T1000 (cell line): ENCODE measurements around the gene SEC31A.

Source experiments
- DNase-seq: peaks from one replicate; lab custom pipeline; 2025; ENCODE audit warnings: mixed read lengths; lab: John Stamatoyannopoulos, UW

SEC31A gene

DNA sequence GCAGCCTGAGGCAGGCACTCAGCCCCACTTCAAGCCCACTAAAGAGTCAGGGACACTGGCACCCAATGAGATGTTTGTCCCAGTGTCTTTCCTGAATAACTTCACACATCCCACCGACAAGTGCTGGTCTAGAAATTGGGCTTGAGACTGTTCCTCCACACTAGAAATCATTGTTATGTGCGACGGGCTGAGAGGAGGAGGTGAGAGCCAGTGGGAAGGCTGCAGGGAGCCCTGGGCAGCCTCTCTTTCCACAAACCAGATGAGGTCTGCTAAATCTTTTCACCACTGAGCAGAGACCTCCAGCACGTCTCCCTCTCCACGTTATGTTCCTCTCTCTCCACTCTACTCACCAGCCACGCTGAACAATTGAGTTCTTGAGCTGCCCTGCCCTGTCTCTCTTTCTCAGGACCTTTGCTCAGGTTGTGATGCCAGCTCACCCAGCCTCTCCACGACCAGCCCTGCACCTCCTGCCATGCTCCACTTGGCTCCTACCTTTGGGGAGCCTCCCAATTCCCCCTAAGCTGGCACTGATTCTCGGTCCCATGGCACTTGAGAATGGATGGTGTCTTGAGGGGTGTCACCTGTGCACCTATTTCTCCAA is 100.8 kb downstream of the SEC31A start:
- no peak for DNase-seq

DNA sequence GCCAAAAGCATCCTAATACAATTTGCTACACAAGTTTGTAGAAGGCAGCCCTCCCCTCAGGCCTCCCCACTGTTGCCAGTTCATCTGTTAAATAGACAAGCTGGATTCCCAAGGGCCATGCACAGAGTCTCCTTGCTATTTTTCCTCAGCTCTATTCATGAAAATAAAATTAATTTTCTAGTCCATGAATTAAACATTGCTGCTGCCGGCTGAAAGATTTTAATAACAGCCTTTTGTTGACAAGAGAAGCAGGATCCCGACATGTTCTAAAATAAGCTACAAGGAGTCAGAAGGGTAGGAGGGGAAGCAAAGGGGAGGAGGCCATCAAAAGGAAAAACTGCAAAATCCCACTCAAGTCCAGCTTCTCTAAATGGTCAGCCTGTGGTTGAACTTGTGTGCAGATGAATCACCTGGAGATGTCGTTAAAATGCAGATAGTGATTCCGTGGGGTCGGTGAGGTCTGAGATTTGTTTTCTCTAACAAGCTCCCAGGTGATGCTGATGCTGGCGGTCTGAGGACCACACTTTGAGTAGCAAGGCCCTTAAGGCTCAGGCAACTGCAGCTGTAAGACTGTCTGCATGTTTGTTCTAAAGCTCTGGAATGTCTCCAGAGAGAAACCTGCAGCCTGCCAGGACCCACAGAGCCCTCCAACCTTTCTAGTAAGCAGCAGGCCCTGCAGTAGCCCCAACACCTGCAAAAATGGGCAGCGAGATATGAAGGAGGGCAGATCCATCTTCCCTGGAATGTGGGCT is 101.8 kb downstream of the SEC31A start:
- no peak for DNase-seq

DNA sequence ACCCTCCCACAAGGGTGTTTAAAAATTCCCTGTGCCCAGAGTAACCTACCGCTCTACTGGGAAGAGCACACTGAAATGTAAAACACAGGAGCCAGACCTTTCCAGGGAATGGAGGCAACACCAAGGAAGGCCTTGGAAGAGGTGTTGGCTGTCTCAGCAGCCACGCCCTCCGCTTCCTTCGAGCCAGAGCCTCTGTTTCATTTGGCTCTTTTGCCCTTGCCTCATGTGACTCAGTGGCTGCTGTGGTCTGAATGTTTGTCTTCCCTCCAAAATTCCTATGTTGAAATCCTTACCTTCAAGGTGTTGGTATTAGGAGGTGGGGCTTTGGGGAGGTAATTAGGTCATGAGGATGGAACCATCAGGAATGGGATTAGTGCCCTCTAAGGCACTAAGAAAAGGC is 103.6 kb downstream of the SEC31A start:
- no peak for DNase-seq

DNA sequence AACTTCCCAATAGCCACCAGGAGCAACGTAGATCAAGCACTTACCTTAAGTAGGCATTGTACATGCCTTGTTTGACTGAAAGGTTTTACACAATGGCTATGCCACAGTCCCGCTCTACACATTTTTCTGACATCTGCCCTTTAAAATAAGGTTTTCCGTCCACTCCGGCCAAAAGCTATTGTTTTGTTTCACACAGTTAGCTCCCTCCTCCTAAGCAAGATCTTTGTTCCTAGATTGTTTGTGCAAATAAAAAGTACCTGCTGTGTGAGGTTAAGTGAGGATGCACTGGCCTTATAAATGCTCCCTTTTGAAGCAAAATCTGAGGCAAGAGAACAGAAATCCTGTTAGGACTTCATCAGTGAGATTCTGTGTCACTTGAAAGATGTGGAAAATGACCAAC is 104.1 kb downstream of the SEC31A start:
- DNase-seq: no peak

DNA sequence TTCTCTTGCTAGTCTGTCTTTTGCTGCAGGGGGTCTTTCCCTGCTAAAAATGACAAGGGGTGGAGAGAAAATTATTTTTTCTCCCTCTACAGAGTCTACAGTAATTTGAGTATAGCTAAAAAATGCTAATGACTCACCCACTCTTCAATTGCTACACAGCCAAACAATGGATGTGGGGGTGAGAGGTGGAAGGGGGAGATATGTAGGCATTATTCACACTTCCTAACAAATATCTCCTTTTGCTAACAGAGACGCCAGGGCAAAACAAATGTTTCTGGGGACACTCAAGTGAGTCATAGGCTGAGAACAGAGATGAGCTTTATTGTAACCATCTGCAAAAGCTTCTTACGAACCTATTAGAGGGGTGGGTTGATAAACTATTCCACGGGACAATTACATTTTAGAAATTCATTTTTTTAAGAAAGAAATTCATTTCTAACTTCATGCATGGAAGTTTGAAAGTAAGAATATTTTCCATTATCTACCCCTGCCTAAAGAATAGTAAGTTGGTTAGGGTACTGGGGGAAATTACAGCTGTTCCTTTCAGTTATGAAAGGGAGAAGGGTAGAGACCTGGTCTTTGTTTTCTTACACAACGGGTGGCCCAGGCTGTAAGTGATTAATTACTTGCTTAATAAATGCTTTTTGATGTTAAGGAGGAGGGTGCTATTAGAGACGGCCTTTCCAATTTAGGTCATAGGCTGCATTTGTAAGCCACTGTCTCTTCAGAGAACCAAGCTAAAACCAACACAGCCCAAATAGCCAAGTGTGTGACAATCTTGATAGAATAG is 105.1 kb downstream of the SEC31A start:
- DNase-seq: no peak

DNA sequence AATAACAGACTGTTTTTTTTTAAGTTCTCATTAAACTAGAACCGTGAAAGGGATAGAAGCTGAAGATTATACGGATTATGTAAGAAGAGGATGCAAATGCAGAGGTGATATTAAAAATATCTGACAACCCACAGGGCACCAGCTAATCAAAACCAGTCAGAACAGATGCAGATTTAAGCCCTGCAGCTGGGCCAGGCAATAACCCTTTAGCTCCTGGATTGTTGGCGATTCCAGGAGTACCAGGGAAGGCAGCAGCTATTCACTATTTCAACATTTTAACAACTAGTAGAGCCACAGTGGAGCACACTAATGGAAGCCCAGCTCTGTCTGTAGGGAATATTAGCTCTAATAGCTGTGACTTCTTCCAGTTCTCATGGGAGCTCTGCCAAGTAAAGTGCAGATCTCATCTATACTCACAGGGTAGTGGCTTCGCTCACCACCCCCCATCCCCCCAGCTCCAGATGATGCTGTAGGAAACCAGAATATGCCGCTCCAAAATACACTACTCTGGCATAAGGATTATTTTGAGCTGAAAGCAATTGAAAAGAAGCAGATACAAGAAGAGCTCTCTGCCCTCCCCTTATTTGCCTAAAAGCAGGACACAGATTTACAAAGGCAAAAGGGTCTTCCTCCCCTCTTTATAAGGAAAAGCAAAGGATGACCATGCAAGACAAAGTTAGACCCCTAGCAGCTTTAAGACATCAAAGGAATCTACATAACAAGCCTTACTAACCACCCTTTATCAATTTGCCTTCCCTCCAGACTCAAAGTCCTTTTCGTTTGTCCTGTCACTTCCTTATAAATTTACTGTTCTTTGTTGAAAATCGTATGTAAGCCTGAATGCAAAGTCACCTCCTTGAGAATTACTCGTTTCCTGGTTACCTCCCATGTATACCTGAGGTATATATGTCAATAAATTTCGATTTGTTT is 106.0 kb downstream of the SEC31A start:
- DNase-seq: no peak

DNA sequence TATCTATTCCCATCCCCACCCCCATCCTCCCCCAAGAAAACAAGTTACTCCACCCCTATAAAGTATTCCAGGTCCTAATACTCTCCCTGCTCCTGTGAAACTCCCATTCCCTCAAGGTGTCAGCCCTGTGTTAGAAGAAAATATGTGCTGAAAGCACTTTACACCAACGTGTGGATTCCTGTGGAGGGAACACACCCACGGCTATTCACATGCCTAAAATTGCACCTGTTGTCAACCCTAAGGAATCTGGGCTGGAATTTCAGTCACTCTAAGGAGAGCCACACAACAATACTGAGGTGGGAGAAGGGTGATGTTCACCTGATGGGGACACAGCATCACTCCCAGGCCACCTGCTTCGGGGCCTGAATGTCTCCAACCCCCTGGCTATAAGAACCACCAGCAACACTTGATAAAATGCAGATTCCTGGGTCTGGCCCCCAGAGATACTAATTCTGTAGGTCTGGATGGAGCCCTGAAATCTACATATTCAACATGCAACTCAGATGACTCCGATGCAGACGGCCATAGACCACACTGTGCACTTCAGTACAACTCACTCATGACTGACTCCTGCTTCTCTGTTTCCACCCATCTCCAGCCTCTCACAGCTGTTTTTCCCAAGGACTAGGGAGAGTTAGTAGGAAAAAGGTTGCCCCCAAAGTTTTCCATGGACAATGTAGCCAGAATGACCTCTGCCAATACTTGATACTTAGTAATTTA is 108.2 kb downstream of the SEC31A start:
- no peak for DNase-seq

DNA sequence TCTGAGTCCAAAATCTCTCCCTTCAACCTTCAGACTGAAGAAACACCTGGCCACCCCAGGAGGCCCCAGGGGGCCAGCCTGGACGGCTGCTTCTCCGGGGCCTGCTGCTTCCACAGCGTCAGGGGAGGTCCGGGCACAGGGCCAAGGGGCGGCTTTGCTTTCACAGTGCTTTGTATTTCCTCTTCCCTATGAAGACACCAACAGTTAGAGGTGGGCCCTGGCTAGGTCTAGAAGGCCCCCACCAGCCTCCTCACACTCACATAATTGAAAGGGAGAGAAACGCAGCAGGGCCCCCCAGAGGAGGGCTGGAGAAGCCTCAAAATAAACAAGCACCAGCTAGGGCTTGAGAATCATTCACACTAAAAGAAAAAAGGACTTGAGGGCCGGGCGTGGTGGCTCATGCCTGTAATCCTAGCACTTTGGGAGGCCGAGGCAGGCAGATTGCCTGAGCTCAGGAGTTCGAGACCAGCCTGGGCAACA is 110.2 kb downstream of the SEC31A start:
- no peak for DNase-seq

DNA sequence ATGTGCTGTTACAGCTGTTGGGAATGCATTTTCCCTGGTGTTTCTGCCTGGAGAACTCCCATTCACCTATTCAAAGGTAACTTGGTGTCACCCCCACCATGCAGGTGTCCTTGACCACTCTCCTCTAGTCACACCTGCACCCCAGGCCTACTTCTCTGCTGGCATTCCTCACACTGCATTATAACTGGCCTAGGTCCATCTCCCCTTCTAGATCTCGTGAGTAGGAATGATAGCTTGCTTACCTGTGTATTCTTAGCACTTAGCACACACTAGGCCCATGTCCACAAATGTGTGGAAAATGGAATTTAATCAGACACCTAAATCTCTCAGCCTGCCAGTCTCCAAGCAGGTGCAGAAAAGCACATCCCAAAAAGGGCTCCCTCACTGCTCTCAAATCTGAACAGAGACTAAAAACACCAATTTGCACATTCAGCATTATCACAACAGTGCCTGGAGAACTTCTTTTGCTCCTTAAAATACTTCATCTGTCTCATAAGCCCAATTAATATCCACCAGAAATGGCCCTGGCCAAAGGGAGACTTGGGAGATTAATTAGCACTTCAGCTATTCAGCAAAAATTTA is 110.7 kb downstream of the SEC31A start:
- no peak for DNase-seq

DNA sequence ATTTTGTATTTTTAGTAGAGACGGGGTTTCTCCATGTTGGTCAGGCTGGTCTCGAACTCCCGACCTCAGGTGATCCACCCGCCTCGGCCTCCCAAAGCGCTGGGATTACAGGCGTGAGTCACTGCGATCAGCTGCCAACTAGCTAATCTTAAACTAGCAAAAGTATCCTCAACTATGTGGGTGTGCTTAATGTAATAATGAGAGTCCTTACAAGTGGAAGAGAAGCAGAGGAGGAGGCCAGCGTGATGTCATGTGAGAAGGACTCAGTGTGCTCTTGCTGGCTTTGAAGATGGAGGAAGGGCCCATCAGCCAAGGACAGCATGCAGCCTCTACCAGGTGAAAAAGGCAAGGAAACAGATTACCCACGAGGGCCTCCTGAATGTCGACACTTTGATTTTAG is 111.9 kb downstream of the SEC31A start:
- DNase-seq: no peak

DNA sequence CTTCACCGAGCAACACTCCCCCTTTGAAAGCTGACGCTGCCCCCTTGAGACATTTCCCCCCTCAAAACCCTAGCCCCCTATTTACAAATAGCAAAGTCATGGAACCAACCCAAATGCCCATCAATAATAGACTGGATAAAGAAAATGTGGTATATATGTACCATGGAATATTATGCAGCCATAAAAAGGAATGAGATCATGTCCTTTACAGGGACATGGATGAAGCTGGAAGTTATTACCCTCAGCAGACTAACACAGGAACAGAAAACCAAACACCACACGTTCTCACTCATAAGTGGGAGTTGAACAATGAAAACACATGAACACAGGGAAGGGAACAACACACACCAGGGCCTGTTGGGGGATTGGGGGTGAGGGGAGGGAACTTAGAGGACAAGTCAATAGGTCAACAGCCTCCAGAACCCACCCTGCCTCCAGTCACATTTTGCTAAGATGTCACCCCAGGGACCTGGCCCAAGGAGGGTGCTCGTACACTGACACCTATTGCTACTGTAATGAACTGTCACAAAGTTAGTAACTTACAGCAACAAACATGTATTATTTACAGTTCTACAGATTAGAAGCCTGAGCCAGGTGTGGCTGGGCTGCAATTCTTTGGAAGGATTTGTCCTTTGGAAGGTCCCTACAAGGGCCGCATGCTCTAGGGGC is 113.0 kb downstream of the SEC31A start:
- no peak for DNase-seq

DNA sequence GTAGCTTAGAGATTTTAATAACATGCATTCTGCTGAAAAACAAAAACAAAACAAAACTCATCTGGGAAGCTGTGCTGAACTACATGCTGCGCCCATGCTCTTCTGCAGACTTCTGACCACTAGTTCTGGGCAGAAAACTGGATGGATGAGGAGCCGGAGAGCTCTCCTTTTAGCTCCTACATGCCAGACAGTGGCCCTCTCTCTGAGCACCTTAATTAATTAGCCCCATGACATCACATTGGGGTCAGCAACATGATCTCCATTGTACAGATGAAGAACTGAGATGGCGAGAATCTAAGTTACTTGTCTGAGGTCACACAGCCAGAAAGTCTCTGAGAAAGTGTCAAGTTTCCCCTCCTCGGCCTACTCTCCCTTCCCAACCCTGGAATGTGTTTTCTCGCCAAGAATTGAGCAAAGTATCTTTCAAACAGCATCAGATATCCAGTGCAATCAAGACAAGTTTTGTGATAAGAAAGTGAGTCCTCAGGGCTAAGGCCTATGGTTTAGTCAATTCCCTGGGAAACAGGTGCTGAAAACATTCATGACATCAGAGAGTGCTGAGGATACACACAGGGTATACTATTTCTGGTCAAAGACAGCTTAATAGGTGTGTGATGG is 113.9 kb downstream of the SEC31A start:
- DNase-seq: no peak

DNA sequence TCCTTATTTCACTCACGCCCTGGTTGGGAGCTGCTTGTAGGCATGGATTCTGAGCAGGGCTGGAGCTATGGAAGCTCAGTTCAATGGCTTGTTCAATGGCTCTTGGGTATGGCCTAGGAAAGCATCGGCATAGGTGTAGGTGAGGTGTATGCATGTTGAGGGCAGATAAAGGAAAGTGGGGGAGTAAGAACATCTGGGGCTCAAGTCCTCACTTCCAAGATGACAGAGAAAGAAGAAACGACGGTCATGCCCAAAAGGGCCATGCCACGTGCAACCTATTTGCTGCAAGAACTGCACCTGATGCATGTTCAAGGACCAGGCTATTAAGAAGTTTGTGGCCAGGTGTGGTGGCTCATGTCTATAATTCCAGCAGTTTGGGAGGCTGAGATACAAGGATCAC is 115.7 kb downstream of the SEC31A start:
- DNase-seq: no peak

DNA sequence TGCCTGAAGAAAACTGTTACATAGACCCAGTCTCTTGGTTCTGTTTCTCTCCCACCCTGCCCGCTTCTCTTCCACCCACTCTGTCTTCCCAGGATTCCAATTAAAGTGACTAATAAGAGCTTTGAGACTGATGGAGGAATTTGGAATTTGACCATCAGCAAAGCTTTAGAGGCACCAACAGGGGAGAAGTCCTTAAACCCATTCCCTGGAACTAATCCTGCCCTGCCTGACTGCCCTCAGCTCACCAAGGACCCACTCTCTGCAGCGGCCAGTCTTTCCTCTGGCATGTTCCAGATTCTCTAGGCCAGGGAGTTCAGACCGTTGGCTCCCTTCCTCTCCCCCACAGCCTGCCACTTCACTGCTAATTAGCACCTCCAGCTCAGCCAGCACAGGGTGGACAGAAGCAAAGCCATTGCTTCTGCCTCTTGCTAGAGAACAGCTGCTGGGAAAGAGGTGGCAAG is 116.2 kb downstream of the SEC31A start:
- no peak for DNase-seq

DNA sequence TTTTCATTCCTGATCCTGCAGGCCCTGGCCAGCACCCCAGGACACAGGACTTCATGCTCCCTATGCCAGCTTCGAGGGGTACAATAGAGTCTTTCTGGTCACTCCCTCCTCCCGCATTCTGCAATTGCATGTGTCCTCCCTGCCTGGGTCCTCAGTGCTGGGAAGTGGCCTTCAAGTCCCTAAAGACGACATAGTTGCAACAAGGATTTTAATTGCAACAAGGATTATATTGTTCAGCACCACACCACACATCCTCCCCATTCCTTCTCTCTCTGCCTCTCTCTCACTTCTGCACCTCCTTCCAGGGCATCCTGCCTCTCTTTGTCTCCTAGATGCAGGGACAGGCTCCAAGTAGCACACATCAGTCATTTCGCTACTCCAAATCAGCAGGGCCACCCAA is 117.9 kb downstream of the SEC31A start:
- no peak for DNase-seq

DNA sequence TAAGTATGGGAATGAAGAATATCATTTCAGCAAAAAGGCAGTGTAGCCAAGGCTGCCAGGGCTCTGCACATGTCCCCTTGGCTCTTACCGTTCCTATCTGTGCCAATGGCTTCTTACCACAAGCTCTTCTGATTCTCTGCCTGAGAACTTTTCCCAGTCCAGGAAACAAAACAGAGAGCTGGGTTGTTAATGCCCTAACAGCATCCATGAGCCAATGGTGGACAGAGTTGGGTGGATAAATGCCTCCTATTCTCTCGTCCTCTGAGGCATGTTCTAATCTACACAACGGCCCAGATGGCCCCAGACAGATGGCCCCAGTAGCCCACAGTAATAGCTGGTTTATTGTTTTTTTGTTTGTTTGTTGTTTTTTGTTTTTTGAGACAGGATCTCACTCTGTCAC is 120.3 kb downstream of the SEC31A start:
- no peak for DNase-seq
